Measurements from ENCODE around the gene HAVCR2.
"Not testable (repeated sequence)": the region's sequence is repeated elsewhere in the genome, so short reads cannot be mapped to it uniquely, and the experiment has no call there.

HAVCR2 gene

GRCh38 chr5:157086751-157087359 is 22.0 kb downstream of the HAVCR2 start:
- DNase-seq = no peak

GRCh38 chr5:157085930-157086329 is 22.9 kb downstream of the HAVCR2 start:
- no peak for DNase-seq

- DNase-seq = no peak
Measured at GRCh38 chr5:157080286-157080685, 28.6 kb downstream of the HAVCR2 start.

DNA sequence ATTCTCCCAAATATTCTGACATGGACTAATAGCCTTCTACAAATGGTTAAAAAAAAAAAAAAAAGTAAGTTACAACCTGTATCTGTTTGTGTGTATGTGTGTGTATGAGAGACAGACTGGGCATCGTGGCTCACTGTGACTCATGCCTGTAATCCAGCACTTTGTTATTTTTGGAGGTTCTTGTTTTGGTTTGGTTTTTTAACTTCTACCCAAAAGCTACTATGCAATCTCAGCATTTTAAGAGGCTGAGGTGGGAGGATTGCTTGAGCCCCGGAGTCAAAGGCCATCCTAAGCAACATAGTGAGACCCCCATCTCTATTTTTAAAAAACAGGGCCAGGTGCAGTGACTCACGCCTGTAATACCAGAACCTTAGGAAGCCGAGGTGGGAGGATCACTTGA is 32.3 kb downstream of the HAVCR2 start:
- DNase-seq = no peak

DNA sequence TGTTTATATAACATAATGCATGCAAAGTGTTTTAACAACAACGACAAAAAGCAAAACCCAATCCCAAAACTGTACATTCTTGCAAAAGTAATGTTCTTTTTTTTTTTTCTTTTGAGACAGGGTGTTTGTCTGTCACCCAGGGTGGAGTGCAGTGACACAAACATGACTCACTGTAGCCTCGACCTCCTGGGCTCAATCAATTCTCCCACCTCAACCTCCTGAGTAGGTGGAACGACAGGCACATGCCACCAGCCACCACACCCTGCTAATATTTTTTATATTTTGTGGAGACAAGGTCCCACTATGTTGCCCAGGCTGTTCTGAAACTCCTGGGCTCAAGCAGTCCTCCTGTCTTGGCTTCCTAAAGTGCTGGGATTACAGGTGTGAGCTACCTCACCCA is 36.3 kb downstream of the HAVCR2 start:
- no peak for DNase-seq

DNA sequence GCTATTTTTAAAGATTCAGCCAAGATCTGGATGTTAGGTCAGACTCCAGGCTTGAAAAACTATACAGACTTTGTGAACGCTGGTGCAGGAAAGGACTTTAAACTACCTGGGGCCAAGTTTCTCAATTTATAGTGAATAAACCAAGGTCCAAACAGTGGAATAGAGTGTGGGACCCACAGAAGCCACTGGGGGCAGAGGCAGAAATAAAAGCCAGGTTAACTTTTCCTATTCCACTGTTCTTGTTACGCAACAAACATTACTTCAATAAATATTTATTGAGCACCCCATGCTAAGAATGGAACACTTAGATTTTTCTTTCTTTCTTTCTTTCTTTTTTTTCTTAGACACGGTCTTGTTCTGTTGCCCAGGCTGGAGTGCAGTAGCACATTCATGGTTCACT is 38.9 kb downstream of the HAVCR2 start:
- DNase-seq = no peak

DNA sequence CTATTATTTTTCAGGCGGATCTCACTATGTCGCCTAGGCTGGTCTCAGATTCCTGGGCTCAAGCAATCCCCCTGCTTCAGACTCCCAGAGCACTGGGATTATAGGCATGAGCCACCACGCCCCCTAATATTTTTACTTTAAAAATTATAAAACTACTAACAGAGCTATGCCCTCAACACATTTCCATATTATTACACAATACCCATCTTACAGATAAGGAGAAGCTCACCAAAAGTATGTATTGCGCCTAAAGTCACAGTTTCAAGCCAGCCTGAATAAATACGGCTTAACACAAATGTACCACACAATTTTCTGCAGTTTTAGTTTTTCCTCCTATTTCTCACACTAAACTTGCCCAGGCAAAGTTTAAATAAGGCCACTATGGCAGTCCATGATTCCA is 40.1 kb downstream of the HAVCR2 start:
- no peak for DNase-seq

GRCh38 chr5:157068339-157068738 is 40.5 kb downstream of the HAVCR2 start:
- DNase-seq = no peak

DNA sequence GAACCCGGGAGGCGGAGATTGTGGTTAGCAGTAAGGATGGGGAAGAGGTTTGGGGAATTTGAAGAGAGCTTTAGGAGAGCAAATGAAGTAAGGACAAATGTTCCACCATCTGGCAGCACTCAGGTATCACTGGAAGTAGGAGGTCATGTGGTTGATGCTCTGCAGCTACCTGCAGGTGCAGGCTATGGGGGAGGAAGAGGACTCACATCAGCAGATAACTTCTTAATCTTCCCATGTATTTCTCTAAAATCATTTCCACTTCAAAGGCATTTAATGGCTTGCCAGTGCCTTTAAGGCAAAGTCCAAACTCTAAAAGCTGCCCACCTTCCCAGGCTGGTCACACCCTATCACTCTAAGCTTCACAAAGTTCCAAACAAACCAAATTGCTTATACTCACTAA is 41.8 kb downstream of the HAVCR2 start:
- DNase-seq = no peak

DNA sequence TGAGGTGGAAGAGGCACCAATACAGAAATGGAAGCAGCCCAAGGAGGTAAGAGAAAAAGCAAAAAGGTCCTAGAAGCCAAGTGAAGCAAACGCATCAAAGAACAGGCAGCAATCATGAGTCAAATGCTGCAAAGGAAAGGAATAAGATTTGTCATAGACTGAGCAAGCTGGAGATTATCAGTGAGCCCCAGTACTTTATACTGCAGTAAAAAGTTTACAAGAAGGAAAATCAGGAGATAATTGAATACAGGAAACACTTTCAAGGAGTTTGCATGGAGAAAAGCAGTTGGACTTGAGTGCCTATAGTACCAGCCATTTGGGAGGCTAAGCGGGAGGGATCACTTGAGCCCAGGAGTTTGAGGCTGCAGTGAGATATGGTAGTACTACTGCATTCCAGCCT is 42.8 kb downstream of the HAVCR2 start:
- no peak for DNase-seq

DNA sequence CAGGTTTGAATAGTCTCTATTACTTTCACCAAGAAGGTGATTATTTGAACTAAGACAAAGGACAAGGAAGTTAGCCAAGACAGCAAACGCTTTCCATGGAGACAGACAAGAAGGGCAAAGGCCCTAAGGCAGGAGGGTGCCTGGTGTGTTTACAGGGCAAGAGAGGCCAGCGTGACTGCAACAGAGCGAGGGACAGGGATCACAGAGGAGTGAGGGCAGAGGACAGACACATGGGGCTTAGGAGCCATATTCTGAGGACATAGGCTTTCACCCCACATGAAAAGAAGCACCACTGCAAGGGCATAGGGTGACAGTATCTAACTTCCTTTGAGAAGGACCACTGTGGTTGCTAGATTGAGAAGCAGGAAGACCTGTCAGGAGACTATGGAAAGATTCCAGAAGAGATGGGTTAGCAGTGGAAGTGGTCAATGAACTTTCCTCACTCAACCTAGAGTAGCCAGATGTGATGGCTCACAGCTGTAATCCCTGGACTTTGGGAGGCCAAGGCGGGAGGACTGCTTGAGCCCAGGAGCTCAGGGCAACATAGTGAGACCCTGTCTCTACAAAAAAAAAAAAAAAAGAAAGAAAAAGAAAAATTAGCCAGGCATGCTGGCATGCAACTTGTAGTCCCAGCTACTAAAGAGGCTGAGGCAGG is 44.9 kb downstream of the HAVCR2 start:
- no peak for DNase-seq

DNA sequence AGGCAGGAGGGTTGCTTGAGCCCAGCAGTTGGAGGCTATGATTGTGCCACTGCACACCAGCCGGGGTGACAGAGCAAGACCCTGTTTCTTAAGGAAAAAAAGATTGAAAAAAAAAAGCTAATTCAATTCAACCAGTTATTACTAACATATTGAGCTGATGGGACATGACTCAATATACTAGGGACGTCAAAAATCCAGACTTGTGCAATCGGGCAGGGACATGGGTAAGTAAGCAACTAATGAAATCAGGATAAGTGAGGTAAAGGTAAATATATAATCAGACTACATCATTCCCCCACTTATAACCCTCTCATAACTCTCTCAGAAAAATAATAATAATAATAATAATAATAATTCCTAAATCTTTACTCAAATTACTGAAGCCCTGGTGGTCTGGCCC is 49.0 kb downstream of the HAVCR2 start:
- DNase-seq = no peak

- DNase-seq = no peak
Measured at GRCh38 chr5:157059093-157059539, 49.7 kb downstream of the HAVCR2 start, which contains the start of gene HAVCR1. TSS of gene HAVCR1 (minus strand) at chr5:157059116. CDS start at chr5:157057943, 1,173 bp downstream.

- DNase-seq = no peak
Measured at GRCh38 chr5:157057459-157058370, 51.1 kb downstream of the HAVCR2 start.

- not testable (repeated sequence) for DNase-seq
Measured at GRCh38 chr5:157056848-157057247, 52.0 kb downstream of the HAVCR2 start.

GRCh38 chr5:157051604-157052245 is 57.1 kb downstream of the HAVCR2 start:
- DNase-seq = no peak

DNA sequence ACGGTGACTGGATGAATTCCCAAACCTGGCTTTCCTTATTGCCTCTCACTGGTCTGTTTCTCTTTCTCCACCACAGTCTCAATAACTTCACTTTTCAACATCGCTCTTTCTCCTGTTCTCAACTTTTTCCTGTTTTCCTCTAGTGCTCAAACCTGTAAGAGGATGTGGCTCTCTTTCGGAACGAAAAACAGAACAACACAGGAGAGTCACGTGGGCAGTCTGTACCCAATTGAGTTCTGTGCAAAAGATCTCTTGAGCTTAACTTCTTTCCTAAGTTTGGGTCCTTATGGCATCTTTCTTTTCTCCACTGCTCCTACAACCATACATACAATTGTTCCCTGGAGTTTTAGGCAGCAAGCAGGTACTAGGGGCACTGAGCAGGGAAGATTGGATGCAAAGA is 58.8 kb downstream of the HAVCR2 start:
- no peak for DNase-seq

- no peak for DNase-seq
Measured at GRCh38 chr5:157049605-157050004, 59.2 kb downstream of the HAVCR2 start.

GRCh38 chr5:157047898-157048297 is 60.9 kb downstream of the HAVCR2 start:
- no peak for DNase-seq

GRCh38 chr5:157047016-157047415 is 61.8 kb downstream of the HAVCR2 start:
- not testable (repeated sequence) for DNase-seq

GRCh38 chr5:157046041-157046440 is 62.8 kb downstream of the HAVCR2 start:
- DNase-seq = no peak

DNA sequence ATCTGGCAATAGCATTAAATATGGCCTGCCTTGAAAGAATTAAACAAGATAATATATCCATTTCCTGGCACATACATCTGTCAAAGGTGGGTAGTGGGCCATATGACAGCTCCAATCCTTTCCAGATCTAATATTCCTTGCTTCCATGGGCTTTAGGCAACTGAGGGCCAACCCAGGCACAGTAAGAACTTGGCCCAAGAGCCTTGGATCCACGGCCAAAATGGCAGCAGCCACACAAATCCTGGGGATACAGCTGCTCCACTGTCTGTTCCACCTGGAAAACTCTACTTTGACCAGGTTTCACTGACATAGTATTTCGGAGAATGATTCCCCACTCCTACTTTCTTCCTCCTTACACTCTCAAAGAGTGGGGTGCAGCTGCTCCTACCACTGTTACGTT is 63.2 kb downstream of the HAVCR2 start:
- no peak for DNase-seq

- no peak for DNase-seq
Measured at GRCh38 chr5:157038568-157039187, 70.2 kb downstream of the HAVCR2 start.
